Hindlimb muscle (tissue), 1 donor: Measurements from ENCODE around the gene ZNF648. TPM values are rescaled to one million over a fixed set of nuclear protein-coding genes. Genes with fewer than 3 reads are reported as not detected.
A peak's percentile ranks its signal among the peaks of the same experiment; 100 is the strongest.
"Not testable (repeated sequence)": the region's sequence is repeated elsewhere in the genome, so short reads cannot be mapped to it uniquely, and the experiment has no call there.

Source experiments
- DNase-seq: peaks from one replicate; pipeline ENCODE4 v3.0.0-alpha.2; 2013
- polyA plus RNA-seq: library from polyadenylated mRNA; unstranded; fragments of 120-200 nt; gene quantifications from one replicate; pipeline ENCODE4 v1.2.1, GENCODE V29; 2013; ENCODE audit not compliant: insufficient read length

ZNF648 gene
- not detected for polyA plus RNA-seq

DNA sequence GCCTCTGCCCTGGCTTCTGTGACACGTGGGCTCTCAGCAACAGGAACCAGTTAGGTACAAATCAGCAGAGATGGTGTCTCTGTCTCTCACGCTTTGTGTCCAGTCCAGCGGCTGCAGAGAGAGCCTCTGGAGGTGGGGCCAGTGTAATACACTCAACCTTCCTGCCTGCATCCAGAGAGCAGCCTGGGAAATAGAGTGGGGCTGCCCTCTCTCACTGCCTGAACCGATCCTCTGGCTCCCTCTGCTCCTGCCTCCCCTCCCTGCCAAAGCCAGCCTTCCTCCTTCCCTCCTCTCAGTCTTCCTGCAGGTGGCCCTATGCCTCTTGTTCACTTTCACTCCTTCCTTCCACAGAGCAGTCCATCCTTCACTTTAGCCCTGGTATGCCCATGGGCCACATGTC, at the start of gene ZNF648:
Gene ZNF648, minus strand, starts transcription at position 119 of the 400 bp plus-strand sequence. CDS start 3,702 bp downstream, outside the sequence.
- no peak for DNase-seq

DNA sequence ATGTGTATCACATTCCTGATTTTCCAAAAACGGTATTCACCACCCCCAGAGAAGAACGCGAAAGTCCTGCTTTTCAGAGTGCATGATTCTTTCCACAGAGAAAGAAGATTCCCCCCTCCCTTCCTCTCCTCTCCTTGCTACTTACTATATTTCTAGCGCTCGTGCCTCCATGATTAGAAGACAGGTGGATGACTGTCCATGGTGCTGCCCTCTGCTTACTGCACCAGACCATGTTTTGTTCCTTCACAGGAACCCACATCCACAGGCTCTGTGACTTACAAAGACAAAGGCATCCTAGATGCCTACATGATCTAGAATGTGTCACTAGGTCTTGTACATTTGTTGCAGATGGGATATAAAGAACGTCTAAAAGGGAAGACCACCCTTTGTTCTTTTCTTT, 49.1 kb upstream of the ZNF648 start:
- DNase-seq = no peak

DNA sequence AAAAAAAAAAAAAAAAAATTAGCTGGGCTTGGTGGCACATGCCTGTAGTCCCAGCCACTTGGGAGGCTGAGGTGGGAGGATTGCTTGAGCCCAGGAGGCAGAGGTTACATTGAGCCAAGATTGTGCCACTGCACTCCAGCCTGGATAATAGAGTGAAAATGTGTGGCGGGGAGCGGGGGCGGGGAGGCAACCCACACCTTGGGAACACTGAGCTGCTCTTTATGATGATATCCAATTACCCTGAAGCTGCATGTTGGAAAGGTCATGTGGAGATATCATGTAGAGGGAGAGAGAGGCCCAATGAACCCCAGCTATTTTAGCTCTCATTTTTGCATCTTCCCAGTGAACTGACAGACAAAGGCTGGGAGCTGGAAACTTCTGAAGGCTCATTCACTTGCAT, 48.3 kb upstream of the ZNF648 start:
- DNase-seq = no peak

GRCh38 chr1:182107209-182107608, 45.7 kb upstream of the ZNF648 start:
- DNase-seq = no peak

GRCh38 chr1:182102043-182102416, 40.5 kb upstream of the ZNF648 start:
- no peak for DNase-seq

GRCh38 chr1:182101415-182102042, 40.0 kb upstream of the ZNF648 start:
- DNase-seq = no peak

GRCh38 chr1:182098301-182098700, 36.8 kb upstream of the ZNF648 start:
- DNase-seq = no peak

GRCh38 chr1:182095946-182096345, 34.4 kb upstream of the ZNF648 start:
- no peak for DNase-seq

- not testable (repeated sequence) for DNase-seq
Measured at GRCh38 chr1:182094514-182095005, 33.0 kb upstream of the ZNF648 start.

- no peak for DNase-seq
Measured at GRCh38 chr1:182093781-182094180, 32.3 kb upstream of the ZNF648 start.

DNA sequence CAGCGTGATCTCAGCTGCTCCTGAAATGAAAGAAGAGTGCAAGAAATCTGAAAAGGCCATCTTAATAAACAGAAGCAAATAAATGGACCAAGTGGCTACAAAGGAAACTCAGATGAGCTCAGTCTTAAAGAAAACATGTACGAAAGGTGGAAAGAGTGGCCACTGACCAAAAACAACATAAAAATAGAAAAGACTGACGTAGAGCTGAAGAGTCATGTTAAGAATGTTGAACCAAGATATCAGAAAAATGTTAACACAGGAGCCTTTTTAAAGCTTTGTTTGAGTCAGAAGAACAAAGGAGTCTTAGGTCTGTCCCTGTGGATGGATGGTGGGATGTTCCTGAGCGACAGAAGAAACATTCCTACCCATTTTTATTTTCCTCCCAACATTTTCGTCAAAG, 30.8 kb upstream of the ZNF648 start:
- DNase-seq = no peak

DNA sequence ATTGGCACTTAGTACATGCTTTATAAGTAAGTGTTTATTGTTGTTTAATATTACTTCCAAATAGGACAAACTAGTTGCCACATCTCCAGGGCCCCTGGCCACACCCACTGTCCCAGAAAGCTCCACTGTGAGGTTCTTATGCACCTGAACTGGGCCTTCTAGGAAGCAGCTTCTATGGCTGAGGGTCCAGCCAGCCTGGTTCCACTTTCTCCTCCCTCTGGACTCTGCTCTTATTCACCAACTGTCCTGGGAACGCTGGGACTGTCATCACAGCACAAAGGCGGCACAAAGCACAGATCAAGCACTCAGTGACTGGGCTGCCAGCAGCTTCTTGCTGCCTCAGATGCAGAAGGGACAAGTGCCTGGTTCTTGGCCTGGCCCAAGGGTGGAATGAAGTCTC, 29.6 kb upstream of the ZNF648 start:
- no peak for DNase-seq

GRCh38 chr1:182087719-182088350, 26.3 kb upstream of the ZNF648 start:
- no peak for DNase-seq

DNA sequence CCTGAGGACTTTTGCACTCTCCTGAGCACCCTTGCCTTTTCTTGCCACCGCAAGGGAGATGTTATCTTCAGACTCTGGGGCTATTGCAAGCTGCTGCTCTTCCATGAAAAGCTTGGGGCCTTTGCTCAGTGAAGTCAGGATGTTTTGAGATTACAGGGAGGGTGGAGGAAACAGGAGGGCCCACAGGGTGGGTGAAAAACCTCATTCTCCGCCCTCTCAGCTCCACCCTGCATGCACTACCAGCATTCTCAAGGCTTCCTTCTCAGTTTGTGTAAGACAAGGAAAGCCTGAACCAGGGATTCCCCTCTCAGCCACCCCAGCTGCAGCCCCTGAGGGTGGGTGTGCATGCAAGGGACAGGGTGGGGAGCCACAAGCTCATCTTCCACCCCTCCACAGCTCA, 25.8 kb upstream of the ZNF648 start:
- DNase-seq = no peak

DNA sequence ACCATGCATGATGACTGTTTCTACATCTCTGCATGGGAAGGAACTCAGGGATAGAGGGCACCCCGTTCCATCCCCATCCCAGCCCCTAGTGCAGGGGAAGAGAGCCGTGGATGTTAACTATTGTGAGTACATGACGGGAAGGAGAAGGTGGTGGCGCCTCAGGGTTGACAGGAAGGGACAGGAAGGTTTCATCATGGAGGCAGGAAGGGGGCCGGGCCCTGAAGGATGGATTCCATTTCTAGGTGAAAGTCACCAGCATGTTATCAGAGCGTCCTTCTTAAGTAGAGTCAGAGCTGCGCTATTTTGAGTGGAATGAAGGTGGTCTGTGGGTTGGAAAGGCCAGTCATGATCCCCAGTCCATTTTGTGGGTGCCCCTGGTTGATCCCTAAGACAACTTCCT, 25.1 kb upstream of the ZNF648 start:
- no peak for DNase-seq

- DNase-seq = no peak
Measured at GRCh38 chr1:182086136-182086535, 24.6 kb upstream of the ZNF648 start.

DNA sequence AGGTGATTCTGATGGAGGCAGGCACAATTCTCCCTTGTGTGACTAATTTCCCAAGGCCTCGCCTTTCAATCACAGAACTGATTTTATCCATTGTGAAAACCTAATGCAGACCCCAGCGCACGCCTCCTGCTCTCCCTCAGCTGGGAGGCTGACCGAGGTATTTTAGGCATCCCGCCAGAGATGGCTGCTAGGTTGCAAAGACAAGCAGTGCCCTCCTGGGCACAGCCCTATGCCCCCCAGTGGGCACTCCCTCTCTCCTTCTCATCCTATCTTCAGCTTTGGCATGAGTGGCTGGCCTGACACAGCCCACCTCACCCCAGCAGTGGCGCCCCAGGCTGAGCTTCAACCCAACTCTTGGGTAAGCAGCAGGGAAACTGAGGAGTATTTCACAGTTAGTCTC, 24.2 kb upstream of the ZNF648 start:
- no peak for DNase-seq

DNA sequence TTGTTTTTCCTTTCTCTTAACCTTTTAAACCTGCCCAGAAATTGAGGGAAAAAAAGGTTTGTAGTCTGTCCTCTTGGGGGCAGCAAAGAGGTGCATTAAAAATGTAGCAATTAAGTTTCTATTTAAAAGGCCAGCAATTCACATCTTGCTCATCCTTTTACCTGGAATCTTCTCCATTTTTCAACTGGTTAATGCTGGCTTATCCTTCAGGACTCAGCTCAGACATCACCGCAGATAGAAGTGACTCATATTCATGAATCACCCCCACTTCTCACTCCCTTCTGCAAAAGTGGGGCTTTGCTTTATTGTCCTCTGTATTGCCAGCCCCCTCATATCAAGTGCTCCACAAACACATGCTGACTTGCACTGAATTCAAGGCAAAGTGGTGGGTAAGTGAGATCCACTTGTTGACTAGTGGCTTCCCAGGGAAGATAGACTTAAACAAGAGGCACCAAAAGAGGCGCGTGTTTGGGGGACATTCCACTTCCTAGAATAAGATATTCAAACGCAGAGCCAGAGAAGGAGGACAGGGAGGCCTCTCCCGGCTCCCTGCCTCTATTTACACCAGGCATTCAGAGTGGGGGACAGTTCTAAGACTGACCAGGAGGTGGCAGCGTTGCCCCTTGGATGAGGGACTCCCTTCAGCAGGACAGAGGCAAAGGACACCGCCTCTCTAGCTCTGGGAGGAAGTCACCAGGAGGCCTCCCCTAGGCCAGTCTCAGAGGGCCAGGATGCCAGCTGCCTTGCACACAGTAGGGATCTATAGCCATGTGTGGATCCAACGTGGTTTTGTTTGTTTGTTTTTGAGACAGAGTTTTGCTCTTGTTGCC, 23.2 kb upstream of the ZNF648 start:
- peak; percentile 70 for DNase-seq

DNA sequence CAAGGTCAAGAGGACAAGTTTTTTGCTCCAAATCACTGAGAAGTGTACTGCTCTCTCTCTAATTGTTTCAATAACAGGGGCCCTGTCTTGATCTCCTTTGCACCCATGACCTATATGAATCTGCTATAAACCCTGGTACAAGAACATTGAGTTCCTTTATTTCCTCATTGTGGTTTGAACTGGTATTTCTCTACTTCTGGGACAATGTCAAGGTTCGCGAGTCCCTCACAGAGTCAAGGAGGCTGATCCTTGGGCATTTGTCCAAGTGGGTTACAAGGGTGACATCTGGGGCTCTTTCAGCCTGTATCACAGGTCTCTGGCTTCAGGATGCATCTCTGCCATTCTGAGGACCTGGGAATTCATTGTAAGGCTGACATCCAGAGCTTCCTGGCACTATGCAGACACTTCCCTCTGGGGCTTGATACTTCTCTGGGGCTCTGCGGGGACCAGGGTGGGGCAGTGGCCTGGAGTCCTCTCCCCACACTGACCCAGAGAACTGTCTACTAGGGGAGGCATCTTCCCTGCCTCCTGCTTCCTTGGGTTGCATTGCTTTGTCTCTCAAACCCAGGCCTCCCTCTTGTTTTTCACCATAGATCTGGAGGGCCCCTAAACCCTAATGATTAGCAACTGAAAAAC, 22.5 kb upstream of the ZNF648 start:
- DNase-seq = no peak

- peak; percentile 11 for DNase-seq
Measured at GRCh38 chr1:182080955-182081582, 19.6 kb upstream of the ZNF648 start.

GRCh38 chr1:182080040-182080439, 18.5 kb upstream of the ZNF648 start:
- DNase-seq = no peak

DNA sequence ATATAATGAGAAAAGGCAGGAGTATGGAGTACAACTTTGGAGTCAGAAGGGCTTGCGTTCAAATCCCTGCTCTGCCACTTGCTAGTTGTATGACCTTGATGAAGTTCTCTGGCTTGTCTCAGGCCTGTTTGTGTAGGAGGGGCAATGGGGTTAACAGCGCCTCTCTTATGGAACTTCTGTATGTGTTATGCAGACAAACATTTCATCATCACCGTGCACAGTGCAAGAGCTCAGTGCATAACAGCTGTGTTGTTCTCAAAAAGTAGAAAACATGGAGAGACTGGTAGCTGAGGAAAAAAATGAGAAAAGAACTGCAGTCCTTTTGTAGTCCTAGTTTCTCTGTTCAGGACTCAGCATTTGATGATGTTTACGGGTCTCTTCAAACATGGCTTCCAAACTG, 10.4 kb upstream of the ZNF648 start:
- no peak for DNase-seq
